Subcutaneous adipose tissue (tissue), 4 donors: ENCODE results near the gene LRRC74A. TPM values are rescaled to one million over a fixed set of nuclear protein-coding genes. Genes with fewer than 3 reads are reported as not detected.

Experiments used
- CTCF ChIP-seq: fragments of 450-650 bp; IDR thresholded peaks from one replicate; pipeline ENCODE4 v1.5.1; 2016; ENCODE audit warnings: low read depth, mild to moderate bottlenecking, control low read depth, antibody characterized with exemption, moderate library complexity
- total RNA-seq, 4 donors: library from RNA; depleted of rRNA; stranded (reverse); fragments of >200 nt; gene quantifications; one replicate each; pipeline ENCODE4 v1.1.0, GENCODE V29; 2016

The LRRC74A gene
- total RNA-seq, 4 donors from 2014 or later = not detected

- no peak for TF ChIP-seq CTCF
These were observed 41.6 kb downstream of the LRRC74A start for GRCh38 chr14:76867516-76868453.

GRCh38 chr14:76868454-76869170, 42.4 kb downstream of the LRRC74A start:
- TF ChIP-seq CTCF = no peak

GRCh38 chr14:76870166-76870565, 44.0 kb downstream of the LRRC74A start:
- no peak for TF ChIP-seq CTCF

- TF ChIP-seq CTCF = no peak
These were observed 46.7 kb downstream of the LRRC74A start for GRCh38 chr14:76872796-76873432.

- no peak for TF ChIP-seq CTCF
These were observed 48.5 kb downstream of the LRRC74A start for GRCh38 chr14:76874734-76875133.

GRCh38 chr14:76876076-76876475, 49.9 kb downstream of the LRRC74A start:
- no peak for TF ChIP-seq CTCF

GRCh38 chr14:76877871-76878270, 51.7 kb downstream of the LRRC74A start:
- TF ChIP-seq CTCF = no peak
